Right lobe of liver (tissue), 6 donors: ENCODE data around the gene RPUSD2. TPM values are rescaled to one million over a fixed set of nuclear protein-coding genes. Genes with fewer than 3 reads are reported as not detected.

Experiments
- ATAC-seq, 4 donors: fragments of 200-7000 bp; cut with Tn5 transposase; one replicate each; pipeline ENCODE4 v1.9.1; 2020; ENCODE audit warnings: mild to moderate bottlenecking in 4 of 4, moderate library complexity in 4 of 4
- DNase-seq, 3 donors: peaks; one replicate each; pipeline ENCODE4 v3.0.0-alpha.2; 2020
- H3K27ac ChIP-seq, 3 donors: fragments of 200-600 bp; one replicate each; pipeline ENCODE4 v1.8.0; 2022
- H3K27me3 ChIP-seq, 2 donors: fragments of 200-600 bp; one replicate each; pipeline ENCODE4 v1.8.0; 2022
- H3K36me3 ChIP-seq, 4 donors: fragments of 200-600 bp; sonication (generic) in 1 of 4; one replicate each; pipeline versions ENCODE4 v1.5.1 to v1.8.0; 2017 to 2022; ENCODE audit warnings: control low read depth in 1 of 4
- H3K4me1 ChIP-seq, 4 donors: fragments of 200-600 bp; sonication (generic) in 1 of 4; one replicate each; pipeline versions ENCODE4 v1.5.1 to v1.8.0; 2017 to 2022; ENCODE audit warnings: control low read depth in 1 of 4
- H3K4me3 ChIP-seq, 3 donors: fragments of 200-600 bp; one replicate each; pipeline ENCODE4 v1.8.0; 2022
- H3K9me3 ChIP-seq, 4 donors: fragments of 200-600 bp; sonication (generic) in 1 of 4; one replicate each; pipeline versions ENCODE4 v1.5.1 to v1.8.0; 2017 to 2022; ENCODE audit warnings: control low read depth in 1 of 4
- CTCF ChIP-seq, 4 donors: fragments of 200-600 bp in 3 of 4; fragments of 450-650 bp in 1 of 4; IDR thresholded peaks; one replicate each; pipeline versions ENCODE4 v1.5.1 to v1.8.0; 2016 to 2022; ENCODE audit warnings: antibody characterized with exemption in 4 of 4, mild to moderate bottlenecking in 2 of 4
- POLR2A ChIP-seq: fragments of 450-650 bp; IDR thresholded peaks from one replicate; pipeline ENCODE4 v1.6.1; 2017; ENCODE audit warnings: antibody characterized with exemption, mild to moderate bottlenecking
- WGBS: methylation state at CpG from one replicate; pipeline ENCODE4 v1.1.6; 2018; ENCODE audit warnings: low coverage, low lambda C conversion rate; ENCODE audit not compliant: insufficient coverage; ENCODE audit errors: missing lambda C conversion rate; 5-methylcytosine and 5-hydroxymethylcytosine counted together
- intact Hi-C, 2 donors: fragments of 100-400 bp; cut with DNase I; formaldehyde crosslinking; loops; one replicate each; pipeline versions ENCODE4 v1.11.2 to v1.14.1; 2022
- total RNA-seq, 6 experiments: library from RNA; depleted of rRNA in 2 of 6; stranded (reverse); fragments of >200 nt in 2 of 6; fragmentation: NEBNext Ultra II Directional in 3 of 6; extraction: Animal tissue kit (Norgen Biotek cat#: 25700) in 3 of 6; gene quantifications; one replicate each; pipeline versions ENCODE4 v1.1.0 to v1.2.4, GENCODE V29; 2016 to 2023
- donor health status: DM: no; HTN: yes; CAD: no.
- donor health status: DM: no; HTN: no; CAD: no.
- donor health status: DM: no; HTN: no; CAD: no.
- donor health status: DM: no; HTN: yes; CAD: no.
- donor health status: DM: no; HTN: yes; CAD: no.

RPUSD2 gene
- total RNA-seq, 6 experiments from 2014 or later, result 4.7 to 7.4 (median 6.1) TPM

- Histone ChIP-seq H3K4me3 (peak within 1 kb of the TSS; percentile 57 to 62 (median 60)), H3K36me3 (no peaks in the 10 kb centered on the region), H3K27ac (peak within 1 kb of the TSS; percentile 93 to 98 (median 95)), H3K9me3 (no peaks in the 10 kb centered on the region), H3K27me3 (no peaks in the 10 kb centered on the region), H3K4me1 (peaks cover 0 to 9% (median 3%) of the 10 kb centered on the region in 4 donors)
- WGBS, result 2% methylated on average over 32 of the region's 41 CpGs
- intact Hi-C loops, result no loop called here
- peak; percentile 93 to 95 (median 94) for ATAC-seq
- DNase-seq, result peak; percentile 91 to 92 (median 91)
- TF ChIP-seq CTCF (IDR thresholded peaks at IDR 0.05) (no peak), POLR2A (no peak)
Measured at GRCh38 chr15:40593588-40594428, 24.7 kb downstream of the RPUSD2 start, which contains the start of gene KNL1. KNL1 (plus strand) TSS chr15:40594249; CDS start chr15:40602932, 8,683 bp downstream.

GRCh38 chr15:40594429-40594836, 25.3 kb downstream of the RPUSD2 start:
- whole genome bisulfite sequencing, result under 1% methylated on average over 17 of the region's 31 CpGs
- DNase-seq (peak; percentile 70 to 74 (median 74)), ATAC-seq (peak; percentile 68 to 74 (median 71))
- Histone ChIP-seq H3K27me3 (no peaks in the 10 kb centered on the region), H3K36me3 (no peaks in the 10 kb centered on the region), H3K4me1 (peaks cover 0 to 9% (median 3%) of the 10 kb centered on the region in 4 donors), H3K4me3 (peak overlapping the region; percentile 57 to 62 (median 60)), H3K9me3 (no peaks in the 10 kb centered on the region), H3K27ac (peak overlapping the region; percentile 93 to 98 (median 95))
- TF ChIP-seq POLR2A (no peak), CTCF (IDR thresholded peaks at IDR 0.05) (no peak)
- intact Hi-C loops, result no loop called here

GRCh38 chr15:40595219-40595618, 26.1 kb downstream of the RPUSD2 start:
- ATAC-seq (no peak), DNase-seq (no peak)
- H3K9me3 ChIP-seq, result no peaks in the 10 kb centered on the region
- H3K36me3 ChIP-seq, result no peaks in the 10 kb centered on the region
- H3K4me3 ChIP-seq, result peak overlapping the region in 2 of 3 donors; percentile 60 to 62
- H3K27ac ChIP-seq, result no peak overlapping the region
- intact Hi-C loops, result no loop called here
- no peaks in the 10 kb centered on the region for H3K27me3 ChIP-seq
- H3K4me1 ChIP-seq, result peaks cover 0 to 9% (median under 1%) of the 10 kb centered on the region in 4 donors
- no peak for TF ChIP-seq POLR2A
- no peak for TF ChIP-seq CTCF (IDR thresholded peaks at IDR 0.05)
- WGBS, result 44% methylated on average over 5 of the region's 5 CpGs

- DNase-seq (no peak), ATAC-seq (no peak)
- no peak for TF ChIP-seq POLR2A
- TF ChIP-seq CTCF (IDR thresholded peaks at IDR 0.05), result no peak
- WGBS, result 81% methylated on average over 5 of the region's 5 CpGs
- Histone ChIP-seq H3K9me3 (no peaks in the 10 kb centered on the region), H3K4me1 (peaks cover 0 to 9% (median 0%) of the 10 kb centered on the region in 4 donors), H3K4me3 (no peak overlapping the region), H3K27me3 (no peaks in the 10 kb centered on the region), H3K27ac (no peak overlapping the region), H3K36me3 (no peaks in the 10 kb centered on the region)
- intact Hi-C loops, result no loop called here
Measured at GRCh38 chr15:40595773-40596172, 26.7 kb downstream of the RPUSD2 start.
